NCI-H1105 treated with DMSO at 0.1 percent for 48 hours (cell line): ENCODE data around the gene SLIT1.

ENCODE experiments used
- DNase-seq: peaks from one replicate; lab custom pipeline; 2025; lab: John Stamatoyannopoulos, UW

SLIT1 gene

GRCh38 chr10:97169911-97170693 lies 15.7 kb downstream of the SLIT1 start:
- no peak for DNase-seq

- DNase-seq: no peak
These were observed 16.7 kb downstream of the SLIT1 start for GRCh38 chr10:97169063-97169462.

- DNase-seq: no peak
These were observed 17.1 kb downstream of the SLIT1 start for GRCh38 chr10:97168645-97169044.

GRCh38 chr10:97165499-97165898 lies 20.3 kb downstream of the SLIT1 start:
- DNase-seq: no peak

- no peak for DNase-seq
These were observed 21.8 kb downstream of the SLIT1 start for GRCh38 chr10:97163781-97164501.

- DNase-seq: no peak
These were observed 22.6 kb downstream of the SLIT1 start for GRCh38 chr10:97163181-97163580.

GRCh38 chr10:97159646-97160305 lies 26.0 kb downstream of the SLIT1 start:
- DNase-seq: no peak

- no peak for DNase-seq
These were observed 28.1 kb downstream of the SLIT1 start for GRCh38 chr10:97157578-97158095.

GRCh38 chr10:97154781-97155180 lies 31.0 kb downstream of the SLIT1 start:
- no peak for DNase-seq

- DNase-seq: no peak
These were observed 31.6 kb downstream of the SLIT1 start for GRCh38 chr10:97154162-97154561.

GRCh38 chr10:97153270-97153850 lies 32.4 kb downstream of the SLIT1 start:
- no peak for DNase-seq

- no peak for DNase-seq
These were observed 34.3 kb downstream of the SLIT1 start for GRCh38 chr10:97151307-97151914.

GRCh38 chr10:97150616-97151015 lies 35.1 kb downstream of the SLIT1 start:
- no peak for DNase-seq

GRCh38 chr10:97150013-97150595 lies 35.7 kb downstream of the SLIT1 start:
- no peak for DNase-seq

- DNase-seq: no peak
These were observed 36.7 kb downstream of the SLIT1 start for GRCh38 chr10:97149079-97149531.

- no peak for DNase-seq
These were observed 41.5 kb downstream of the SLIT1 start for GRCh38 chr10:97144297-97144696.

GRCh38 chr10:97142834-97143233 lies 42.9 kb downstream of the SLIT1 start:
- no peak for DNase-seq

- no peak for DNase-seq
These were observed 44.6 kb downstream of the SLIT1 start for GRCh38 chr10:97140902-97141745.

- no peak for DNase-seq
These were observed 45.5 kb downstream of the SLIT1 start for GRCh38 chr10:97140049-97140846.

GRCh38 chr10:97139651-97140048 lies 46.1 kb downstream of the SLIT1 start:
- DNase-seq: no peak
